Pancreas (tissue), 10 donors: ENCODE results near the gene SOCS6. TPM values are rescaled to one million over a fixed set of nuclear protein-coding genes. Genes with fewer than 3 reads are reported as not detected.

Source experiments
- ATAC-seq, 4 donors: fragments of 200-7000 bp; cut with Tn5 transposase; one replicate each; pipeline versions ENCODE4 v1.8.0 to v1.9.1; 2020; ENCODE audit warnings: mild to moderate bottlenecking in 4 of 4, moderate library complexity in 4 of 4
- DNase-seq, 6 donors: peaks; one replicate each; pipeline ENCODE4 v3.0.0-alpha.2; 2020
- FAIRE-seq: peaks from 2 replicates; lab custom pipeline; 2012; peaks lifted over from hg19 to GRCh38; lab: Jason Lieb, UNC
- H3K27ac ChIP-seq, 4 donors: fragments of 200-600 bp; sonication (generic); 1 replicate in 3 of 4; 2 replicates in 1 of 4; pipeline versions ENCODE4 v1.5.0 to v1.8.0; 2020
- H3K27me3 ChIP-seq, 4 donors: fragments of 200-600 bp; one replicate each; pipeline ENCODE4 v1.8.0; 2021
- H3K36me3 ChIP-seq, 3 donors: fragments of 200-600 bp; sonication (generic) in 1 of 3; one replicate each; pipeline versions ENCODE4 v1.5.0 to v1.8.0; 2020 to 2021
- H3K4me1 ChIP-seq, 3 donors: fragments of 200-600 bp; one replicate each; pipeline ENCODE4 v1.8.0; 2021
- H3K4me3 ChIP-seq, 4 donors: fragments of 200-600 bp; sonication (generic) in 2 of 4; one replicate each; pipeline versions ENCODE4 v1.5.0 to v1.8.0; 2020 to 2021
- H3K9me3 ChIP-seq, 4 donors: fragments of 200-600 bp; one replicate each; pipeline ENCODE4 v1.8.0; 2021
- WGBS, 2 donors: extraction: QIAGEN DNeasy Blood & Tissue Kit; methylation state at CpG; one replicate each; pipeline ENCODE4 v1.1.7; 2013; 5-methylcytosine and 5-hydroxymethylcytosine counted together
- intact Hi-C, 3 donors: fragments of 100-400 bp; cut with DNase I; formaldehyde crosslinking; loops; one replicate each; pipeline versions ENCODE4 v1.11.1 to v1.14.2; 2022
- polyA plus RNA-seq, 2 donors: library from polyadenylated mRNA; stranded (reverse); fragments of 200-250 nt; gene quantifications; one replicate each; pipeline ENCODE4 v1.2.3, GENCODE V29; 2013
- total RNA-seq, 6 donors: library from RNA; stranded (reverse); fragmentation: NEBNext Ultra II Directional in 4 of 6; extraction: Animal tissue kit (Norgen Biotek cat#: 25700) in 4 of 6; gene quantifications; one replicate each; pipeline versions ENCODE4 v1.2.1 to v1.2.4, GENCODE V29; 2021 to 2023
- TF ChIP-seq, protein P1 (sequence below), 4 donors: fragments of 200-600 bp; sonication (generic) in 3 of 4; IDR thresholded peaks; one replicate each; pipeline versions ENCODE4 v1.5.0 to v1.8.0; 2021; ENCODE audit warnings: antibody characterized with exemption in 4 of 4
- donor health status: healthy with polysubstance abuse.
- donor health status: DM: no; HTN: no; CAD: no; lungs with moderate emphysema.
- donor health status: DM: no; HTN: no; CAD: no.
- donor health status: control.
- donor health status: control.
- donor health status: Bipolar disorder and iron deficiency.
- donor health status: DM: yes; HTN: yes; CAD: no.
- donor health status: DM: no; HTN: no; CAD: no.
- donor health status: DM: no; HTN: no; CAD: no.
- donor health status: DM: yes; HTN: yes; CAD: no.

Gene SOCS6
- total and polyA plus RNA-seq, 8 donors = 3.0 to 18.8 (median 8.0) TPM

DNA sequence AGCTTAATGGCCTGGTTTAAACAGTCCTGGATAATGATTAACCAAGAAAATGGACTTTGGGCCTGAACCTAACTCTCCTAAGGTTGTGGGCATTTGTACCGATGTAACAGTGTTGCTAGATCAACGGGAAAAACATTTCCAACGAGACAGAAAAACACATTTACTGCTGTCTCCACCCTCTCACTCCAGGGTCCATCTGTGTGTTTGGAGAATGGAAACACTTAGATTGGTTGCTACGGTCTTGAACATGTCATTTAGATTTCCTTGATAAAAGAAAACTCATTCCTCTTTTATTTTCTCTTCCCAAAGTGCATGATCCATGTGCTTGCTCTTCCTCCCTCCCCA is 88.0 kb downstream of the SOCS6 start:
- WGBS, 2 donors = 10 to 13% methylated on average over 4 of the region's 4 CpGs
- peak; percentile 78 for FAIRE-seq

DNA sequence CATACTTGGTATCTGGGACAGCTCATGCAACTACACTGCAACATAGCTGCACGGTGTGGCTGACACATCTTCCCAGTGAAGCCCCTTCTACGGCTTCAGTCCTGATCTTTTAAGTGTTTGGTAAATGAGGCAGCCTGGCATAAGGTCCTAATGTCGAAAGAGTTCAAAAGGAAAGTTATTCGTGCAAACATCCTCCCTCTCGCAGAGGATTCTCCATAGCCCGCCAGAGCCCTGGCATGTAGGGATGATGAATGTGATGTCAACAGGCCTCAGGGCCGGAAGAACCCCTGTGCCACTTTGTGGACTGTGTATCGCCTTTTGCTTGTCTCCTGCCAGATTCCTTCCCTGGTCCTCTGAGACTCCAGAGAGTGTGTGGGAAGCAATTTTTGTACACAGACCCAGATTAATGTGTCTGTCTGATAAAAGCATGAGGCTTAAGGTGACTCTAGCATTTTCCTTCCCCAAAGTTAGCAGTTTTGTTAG is 88.5 kb downstream of the SOCS6 start:
- ATAC-seq = peak in 3 of 4 donors; percentile 28 to 41 (median 34)
- Histone ChIP-seq H3K27ac (peak overlapping the region; percentile 37 to 81 (median 69)), H3K9me3 (no peaks in the 10 kb centered on the region), H3K27me3 (no peaks in the 10 kb centered on the region), H3K36me3 (no peaks in the 10 kb centered on the region), H3K4me1 (peaks cover 0 to 21% (median 18%) of the 10 kb centered on the region in 3 donors), H3K4me3 (peak overlapping the region in 1 of 4 donors; percentile 0)
- DNase-seq = no peak
- intact Hi-C loops = no loop called here
- 27 to 32% methylated on average over 8 of the region's 8 CpGs for WGBS, 2 donors
- TF ChIP-seq, protein P1, sequence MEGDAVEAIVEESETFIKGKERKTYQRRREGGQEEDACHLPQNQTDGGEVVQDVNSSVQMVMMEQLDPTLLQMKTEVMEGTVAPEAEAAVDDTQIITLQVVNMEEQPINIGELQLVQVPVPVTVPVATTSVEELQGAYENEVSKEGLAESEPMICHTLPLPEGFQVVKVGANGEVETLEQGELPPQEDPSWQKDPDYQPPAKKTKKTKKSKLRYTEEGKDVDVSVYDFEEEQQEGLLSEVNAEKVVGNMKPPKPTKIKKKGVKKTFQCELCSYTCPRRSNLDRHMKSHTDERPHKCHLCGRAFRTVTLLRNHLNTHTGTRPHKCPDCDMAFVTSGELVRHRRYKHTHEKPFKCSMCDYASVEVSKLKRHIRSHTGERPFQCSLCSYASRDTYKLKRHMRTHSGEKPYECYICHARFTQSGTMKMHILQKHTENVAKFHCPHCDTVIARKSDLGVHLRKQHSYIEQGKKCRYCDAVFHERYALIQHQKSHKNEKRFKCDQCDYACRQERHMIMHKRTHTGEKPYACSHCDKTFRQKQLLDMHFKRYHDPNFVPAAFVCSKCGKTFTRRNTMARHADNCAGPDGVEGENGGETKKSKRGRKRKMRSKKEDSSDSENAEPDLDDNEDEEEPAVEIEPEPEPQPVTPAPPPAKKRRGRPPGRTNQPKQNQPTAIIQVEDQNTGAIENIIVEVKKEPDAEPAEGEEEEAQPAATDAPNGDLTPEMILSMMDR (IDR thresholded peaks at IDR 0.05) = no peak
- no peak for FAIRE-seq

More for the DNA sequence above, 88.0 kb downstream of the SOCS6 start:
- Histone ChIP-seq H3K4me3 (peak overlapping the region in 1 of 4 donors; percentile 0), H3K36me3 (no peaks in the 10 kb centered on the region), H3K4me1 (peaks cover 0 to 21% (median 18%) of the 10 kb centered on the region in 3 donors), H3K9me3 (no peaks in the 10 kb centered on the region), H3K27ac (peak overlapping the region; percentile 37 to 81 (median 69)), H3K27me3 (no peaks in the 10 kb centered on the region)
- ATAC-seq (peak; percentile 87 to 91 (median 90)), DNase-seq (peak in 3 of 6 donors; percentile 20 to 50 (median 44))
- TF ChIP-seq, protein P1 (IDR thresholded peaks at IDR 0.05) = no peak
- intact Hi-C loops = no loop called here

DNA sequence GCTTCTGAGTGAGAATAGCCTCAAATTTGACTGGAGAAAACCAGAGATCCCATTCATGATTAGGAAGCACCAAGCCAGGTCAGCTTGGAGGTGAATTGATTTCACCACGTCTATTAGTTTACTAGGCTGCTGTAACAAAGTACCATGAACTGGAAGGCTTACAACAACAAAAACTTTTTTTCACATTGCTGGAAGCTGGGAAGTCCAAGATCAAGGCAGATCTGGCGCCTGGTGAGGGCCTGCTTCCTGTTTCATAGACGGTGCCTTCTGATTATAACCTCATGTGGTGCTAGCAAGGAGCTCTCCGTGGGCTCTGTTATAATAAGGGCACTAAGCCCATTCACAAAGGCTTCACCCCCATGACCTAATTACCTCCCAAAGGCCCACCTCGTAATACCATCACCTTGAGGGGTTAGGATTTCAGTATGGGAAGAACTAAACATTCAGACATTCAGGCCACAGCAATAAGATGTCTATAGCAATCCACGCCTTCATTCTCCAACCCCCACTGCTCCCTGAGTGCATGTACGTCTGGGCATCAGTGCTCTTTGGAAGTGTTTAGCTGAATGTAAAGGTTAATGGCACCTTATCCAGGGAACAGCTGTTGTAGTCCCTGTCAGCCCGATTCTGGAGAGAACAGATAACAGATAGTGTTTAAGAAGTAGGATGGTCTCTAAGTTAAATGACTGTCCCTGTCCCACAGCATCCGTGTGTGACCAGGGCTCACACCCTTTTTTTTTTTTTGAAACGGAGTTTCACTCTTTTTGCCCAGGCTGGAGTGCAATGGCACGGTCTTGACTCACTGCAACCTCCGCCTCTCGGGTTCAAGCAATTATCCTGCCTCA is 89.2 kb downstream of the SOCS6 start:
- Histone ChIP-seq H3K36me3 (no peaks in the 10 kb centered on the region), H3K4me1 (peaks cover 0 to 21% (median 18%) of the 10 kb centered on the region in 3 donors), H3K27ac (peak overlapping the region; percentile 37 to 81 (median 69)), H3K4me3 (no peak overlapping the region), H3K27me3 (no peaks in the 10 kb centered on the region), H3K9me3 (no peaks in the 10 kb centered on the region)
- WGBS, 2 donors = 65 to 70% methylated on average over 13 of the region's 13 CpGs
- ATAC-seq (peak in 1 of 4 donors; percentile 2), FAIRE-seq (no peak), DNase-seq (no peak)
- intact Hi-C loops = no loop called here
- TF ChIP-seq, protein P1 (IDR thresholded peaks at IDR 0.05) = no peak

Other genes with a start within 250 kb of the SOCS6 start
- 1 to 10 TPM; 3.2 to 7.2 (median 4.5) TPM for gene RTTN, start 83.4 kb upstream of the SOCS6 start, total RNA-seq
- gene RTTN, start 83.4 kb upstream of the SOCS6 start, polyA plus RNA-seq = 1 to 10 TPM; 2.5 to 5.9 TPM